HUES48 (cell line): Measurements from ENCODE around the gene TMEM53.

ENCODE experiments used
- H3K27ac ChIP-seq: one replicate; pipeline ENCODE4 v1.7.0; 2013; ENCODE audit warnings: low read depth, low read length, inconsistent platforms
- H3K27me3 ChIP-seq: 2 replicates; pipeline ENCODE4 v1.6.1; 2013; ENCODE audit warnings: mild to moderate bottlenecking, low read length; ENCODE audit not compliant: control insufficient read depth, insufficient read depth
- H3K36me3 ChIP-seq: 2 replicates; pipeline ENCODE4 v1.6.1; 2013; ENCODE audit warnings: low read length; ENCODE audit not compliant: control insufficient read depth, insufficient read depth
- H3K4me1 ChIP-seq: 2 replicates; pipeline ENCODE4 v1.6.1; 2013; ENCODE audit warnings: mild to moderate bottlenecking, low read length; ENCODE audit not compliant: control insufficient read depth, insufficient read depth
- H3K4me3 ChIP-seq: 2 replicates; pipeline ENCODE4 v1.5.1; 2013; ENCODE audit warnings: mild to moderate bottlenecking, low read depth, low read length
- H3K9ac ChIP-seq: 2 replicates; pipeline ENCODE4 v1.6.1; 2013; ENCODE audit warnings: mild to moderate bottlenecking, low read depth, low read length, moderate library complexity
- H3K9me3 ChIP-seq: 2 replicates; pipeline ENCODE4 v1.6.1; 2013; ENCODE audit warnings: low read length; ENCODE audit not compliant: control insufficient read depth, insufficient read depth

Gene TMEM53

GRCh38 chr1:44644806-44645205, 29.5 kb downstream of the TMEM53 start:
- Histone ChIP-seq H3K27me3 (no peaks in the 10 kb centered on the region), H3K4me3 (no peak overlapping the region), H3K36me3 (peaks cover 97% of the 10 kb centered on the region), H3K9me3 (no peaks in the 10 kb centered on the region), H3K27ac (no peak overlapping the region), H3K4me1 (peaks cover 2% of the 10 kb centered on the region; the same call in 1 of the 2 replicates), H3K9ac (no peak overlapping the region)

GRCh38 chr1:44643721-44644334, 30.5 kb downstream of the TMEM53 start:
- no peak overlapping the region for H3K27ac ChIP-seq
- no peaks in the 10 kb centered on the region for H3K4me1 ChIP-seq
- no peak overlapping the region for H3K9ac ChIP-seq
- no peak overlapping the region for H3K4me3 ChIP-seq
- no peaks in the 10 kb centered on the region for H3K27me3 ChIP-seq
- H3K36me3 ChIP-seq, result peaks cover 96% of the 10 kb centered on the region
- no peaks in the 10 kb centered on the region for H3K9me3 ChIP-seq

- Histone ChIP-seq H3K4me1 (no peaks in the 10 kb centered on the region), H3K27ac (no peak overlapping the region), H3K9ac (no peak overlapping the region), H3K4me3 (no peak overlapping the region), H3K9me3 (no peaks in the 10 kb centered on the region), H3K36me3 (peaks cover 96% of the 10 kb centered on the region), H3K27me3 (no peaks in the 10 kb centered on the region)
These were observed 31.4 kb downstream of the TMEM53 start for GRCh38 chr1:44642925-44643324.

GRCh38 chr1:44642255-44642654, 32.0 kb downstream of the TMEM53 start:
- Histone ChIP-seq H3K36me3 (peaks cover 96% of the 10 kb centered on the region), H3K27ac (no peak overlapping the region), H3K27me3 (no peaks in the 10 kb centered on the region)

GRCh38 chr1:44641126-44642102, 32.9 kb downstream of the TMEM53 start:
- Histone ChIP-seq H3K27me3 (no peaks in the 10 kb centered on the region), H3K4me1 (no peaks in the 10 kb centered on the region), H3K27ac (no peak overlapping the region), H3K9ac (no peak overlapping the region), H3K9me3 (no peaks in the 10 kb centered on the region), H3K36me3 (peaks cover 97% of the 10 kb centered on the region), H3K4me3 (no peak overlapping the region)

More at GRCh38 chr1:44642255-44642654, 32.0 kb downstream of the TMEM53 start:
- no peaks in the 10 kb centered on the region for H3K9me3 ChIP-seq
- H3K4me3 ChIP-seq, result no peak overlapping the region
- H3K9ac ChIP-seq, result no peak overlapping the region
- no peaks in the 10 kb centered on the region for H3K4me1 ChIP-seq

GRCh38 chr1:44640200-44640853, 34.0 kb downstream of the TMEM53 start:
- Histone ChIP-seq H3K36me3 (peaks cover 98% of the 10 kb centered on the region), H3K9me3 (no peaks in the 10 kb centered on the region), H3K9ac (no peak overlapping the region), H3K4me3 (no peak overlapping the region), H3K4me1 (no peaks in the 10 kb centered on the region), H3K27me3 (no peaks in the 10 kb centered on the region), H3K27ac (no peak overlapping the region)

GRCh38 chr1:44637702-44638411, 36.4 kb downstream of the TMEM53 start:
- Histone ChIP-seq H3K4me3 (no peak overlapping the region), H3K4me1 (peaks cover 2% of the 10 kb centered on the region), H3K36me3 (peaks cover 98% of the 10 kb centered on the region), H3K9ac (no peak overlapping the region), H3K27ac (no peak overlapping the region), H3K9me3 (no peaks in the 10 kb centered on the region), H3K27me3 (no peaks in the 10 kb centered on the region)

- Histone ChIP-seq H3K4me1 (peaks cover 4% of the 10 kb centered on the region), H3K4me3 (no peak overlapping the region), H3K27ac (no peak overlapping the region), H3K36me3 (peaks cover 89% of the 10 kb centered on the region), H3K9me3 (no peaks in the 10 kb centered on the region), H3K9ac (no peak overlapping the region), H3K27me3 (no peaks in the 10 kb centered on the region)
These were observed 37.3 kb downstream of the TMEM53 start for GRCh38 chr1:44636688-44637598.

- H3K9me3 ChIP-seq, result no peaks in the 10 kb centered on the region
- H3K36me3 ChIP-seq, result peaks cover 82% of the 10 kb centered on the region
- H3K4me1 ChIP-seq, result peaks cover 8% of the 10 kb centered on the region
- H3K27me3 ChIP-seq, result no peaks in the 10 kb centered on the region
- no peak overlapping the region for H3K27ac ChIP-seq
- no peak overlapping the region for H3K4me3 ChIP-seq
- no peak overlapping the region for H3K9ac ChIP-seq
These were observed 38.1 kb downstream of the TMEM53 start for GRCh38 chr1:44636083-44636687.
